ENCODE results near the gene KLK7.
"Not testable (repeated sequence)": the region's sequence is repeated elsewhere in the genome, so short reads cannot be mapped to it uniquely, and the experiment has no call there.

Gene KLK7

GRCh38 chr19:50978772-50979390 lies 4.8 kb downstream of the KLK7 start:
- no peak for DNase-seq (ENCODE audit: low read depth)
- TF ChIP-seq POLR2A (IDR thresholded peaks at IDR 0.05; ENCODE audit: extremely low read depth, insufficient read length): no peak
- no peak for TF ChIP-seq CTCF (IDR thresholded peaks at IDR 0.05; ENCODE audit: low read depth, low read length)
- TF ChIP-seq MYC (IDR thresholded peaks at IDR 0.05; ENCODE audit: low read depth, low read length): no peak
- TF ChIP-seq MAX (IDR thresholded peaks at IDR 0.05; ENCODE audit: low read depth, low read length): no peak

GRCh38 chr19:50977626-50978025 lies 6.1 kb downstream of the KLK7 start:
- DNase-seq (ENCODE audit: low read depth): no peak
- TF ChIP-seq CTCF (IDR thresholded peaks at IDR 0.05; ENCODE audit: low read depth, low read length): no peak
- TF ChIP-seq MAX (IDR thresholded peaks at IDR 0.05; ENCODE audit: low read depth, low read length): no peak
- TF ChIP-seq POLR2A (IDR thresholded peaks at IDR 0.05; ENCODE audit: extremely low read depth, insufficient read length): no peak
- TF ChIP-seq MYC (IDR thresholded peaks at IDR 0.05; ENCODE audit: low read depth, low read length): no peak
- no peak overlapping the region for H3K4me3 ChIP-seq (ENCODE audit: low read depth, low read length)

More at GRCh38 chr19:50978772-50979390, 4.8 kb downstream of the KLK7 start:
- no peak overlapping the region for H3K4me3 ChIP-seq (ENCODE audit: low read depth, low read length)

- no peak overlapping the region for H3K4me3 ChIP-seq (ENCODE audit: low read depth, low read length)
- TF ChIP-seq CTCF (IDR thresholded peaks at IDR 0.05; ENCODE audit: low read depth, low read length) (no peak), POLR2A (IDR thresholded peaks at IDR 0.05; ENCODE audit: extremely low read depth, insufficient read length) (no peak)
- no peak for DNase-seq (ENCODE audit: low read depth)
These were observed 8.0 kb downstream of the KLK7 start for GRCh38 chr19:50975766-50976165.

GRCh38 chr19:50974702-50975556 lies 8.8 kb downstream of the KLK7 start:
- no peak for DNase-seq (ENCODE audit: low read depth)
- TF ChIP-seq MYC (IDR thresholded peaks at IDR 0.05; ENCODE audit: low read depth, low read length) (no peak), MAX (IDR thresholded peaks at IDR 0.05; ENCODE audit: low read depth, low read length) (no peak), POLR2A (IDR thresholded peaks at IDR 0.05; ENCODE audit: extremely low read depth, insufficient read length) (no peak), CTCF (IDR thresholded peaks at IDR 0.05; ENCODE audit: low read depth, low read length) (no peak)
- H3K4me3 ChIP-seq (ENCODE audit: low read depth, low read length): no peak overlapping the region

- TF ChIP-seq CTCF (IDR thresholded peaks at IDR 0.05; ENCODE audit: low read depth, low read length) (no peak), POLR2A (IDR thresholded peaks at IDR 0.05; ENCODE audit: extremely low read depth, insufficient read length) (no peak), MAX (IDR thresholded peaks at IDR 0.05; ENCODE audit: low read depth, low read length) (no peak), MYC (IDR thresholded peaks at IDR 0.05; ENCODE audit: low read depth, low read length) (no peak)
- no peak for DNase-seq (ENCODE audit: low read depth)
- H3K4me3 ChIP-seq (ENCODE audit: low read depth, low read length): no peak overlapping the region
These were observed 10.8 kb downstream of the KLK7 start for GRCh38 chr19:50972795-50973376.

- not testable (repeated sequence) for H3K4me3 ChIP-seq (ENCODE audit: low read depth, low read length); DNase-seq (ENCODE audit: low read depth)
These were observed 13.9 kb downstream of the KLK7 start for GRCh38 chr19:50969810-50970209.

Data from NB4 (cell line).